NCI-H2081 (cell line): Measurements from ENCODE around the gene MB.

Experiments used
- DNase-seq, 2 experiments: peaks; one replicate each; lab custom pipeline; 2025; lab: John Stamatoyannopoulos, UW

The MB gene

GRCh38 chr22:35572556-35572955 lies 44.6 kb downstream of the MB start:
- no peak for DNase-seq

GRCh38 chr22:35570686-35571194 lies 46.4 kb downstream of the MB start:
- no peak for DNase-seq

GRCh38 chr22:35569916-35570315 lies 47.2 kb downstream of the MB start:
- DNase-seq, result no peak

GRCh38 chr22:35568751-35569739 lies 48.1 kb downstream of the MB start:
- DNase-seq, result no peak

- DNase-seq, result no peak
These were observed 49.6 kb downstream of the MB start for GRCh38 chr22:35567351-35568141.

GRCh38 chr22:35564975-35565867 lies 51.9 kb downstream of the MB start:
- no peak for DNase-seq

- no peak for DNase-seq
These were observed 53.9 kb downstream of the MB start for GRCh38 chr22:35563211-35563610.

GRCh38 chr22:35561796-35562526 lies 55.2 kb downstream of the MB start:
- DNase-seq, result no peak

GRCh38 chr22:35560824-35561223 lies 56.3 kb downstream of the MB start:
- DNase-seq, result no peak

- no peak for DNase-seq
These were observed 56.8 kb downstream of the MB start for GRCh38 chr22:35560366-35560765.

- DNase-seq, result no peak
These were observed 57.6 kb downstream of the MB start for GRCh38 chr22:35559354-35560005.

GRCh38 chr22:35558719-35559118 lies 58.4 kb downstream of the MB start:
- no peak for DNase-seq

GRCh38 chr22:35558031-35558430 lies 59.1 kb downstream of the MB start:
- no peak for DNase-seq
